Erythroblast (primary cell): ENCODE data around the gene LACRT.

Experiments used
- GATA1 ChIP-seq: IDR thresholded peaks from 2 replicates; pipeline ENCODE4 v1.6.1; 2011; ENCODE audit warnings: low read depth, mild to moderate bottlenecking, control low read depth, low read length, moderate library complexity
- POLR2A ChIP-seq: IDR thresholded peaks from 2 replicates; pipeline ENCODE4 v1.6.1; 2011; ENCODE audit warnings: mild to moderate bottlenecking, low read length

DNA sequence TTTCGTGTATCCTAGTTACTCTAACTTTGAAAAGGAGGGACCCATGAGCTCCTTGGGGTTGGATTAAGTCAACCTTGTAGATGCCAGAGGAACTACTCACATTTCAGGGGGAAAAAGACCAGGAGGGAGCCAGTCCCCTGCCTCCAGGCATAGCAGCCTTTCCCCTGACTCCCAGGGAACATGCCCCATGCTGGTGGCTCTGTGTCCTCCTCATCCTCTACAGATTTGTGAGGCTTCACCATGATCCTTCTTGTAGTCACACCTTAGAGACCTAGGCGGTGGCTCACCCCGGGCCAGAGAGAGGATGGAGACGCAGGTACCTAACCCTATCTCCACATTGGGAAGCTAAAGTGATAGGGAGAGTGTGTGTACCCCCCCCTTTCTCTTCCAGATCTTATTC, 30.3 kb downstream of the LACRT start:
- no peak for TF ChIP-seq POLR2A
- TF ChIP-seq GATA1: no peak
